ENCODE measurements around the gene TMEM235. TPM values are rescaled to one million over a fixed set of nuclear protein-coding genes. Genes with fewer than 3 reads are reported as not detected.

The TMEM235 gene
- polyA plus RNA-seq, 1 experiment, result not detected

DNA sequence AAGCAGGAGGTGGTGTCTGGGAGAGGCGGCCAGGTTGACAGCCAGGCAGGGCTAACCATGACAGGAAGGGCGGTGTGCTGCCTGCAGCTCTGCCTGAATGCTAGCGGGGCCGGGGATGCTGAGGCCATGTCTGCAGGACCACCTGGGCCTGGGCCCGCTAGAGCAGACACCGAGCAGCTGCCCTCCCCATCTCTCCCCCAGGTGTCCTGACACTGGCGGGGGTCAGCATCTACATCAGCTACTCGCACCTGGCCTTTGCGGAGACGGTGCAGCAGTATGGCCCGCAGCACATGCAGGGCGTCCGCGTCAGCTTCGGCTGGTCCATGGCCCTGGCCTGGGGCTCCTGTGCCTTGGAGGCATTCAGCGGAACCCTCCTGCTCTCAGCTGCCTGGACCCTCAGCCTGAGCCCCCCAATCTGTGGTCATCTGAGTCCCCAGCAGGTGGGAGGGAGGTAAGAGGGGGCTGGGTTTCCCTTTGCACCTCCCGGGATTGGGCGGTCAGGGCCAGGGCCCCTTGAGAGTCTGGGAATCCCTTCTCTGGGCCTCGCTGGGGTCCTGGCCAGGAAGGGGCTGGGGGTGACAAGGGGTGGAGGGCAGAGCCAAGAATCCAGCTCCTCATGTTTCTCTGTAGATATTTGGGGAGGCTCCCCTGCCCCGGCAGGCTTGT lies 7.5 kb downstream of the TMEM235 start:
- CTCF ChIA-PET, result interaction anchor here (1.1 to 3.0 kb wide), 2 partner anchors 12 to 52 kb away, joined by 3 to 17 read pairs; partner anchors contain the start of gene TK1
- Histone ChIP-seq H3K27me3 (ENCODE audit: control insufficient read depth, insufficient read depth, low read length) (peaks cover 6% of the 10 kb centered on the region), H3K27ac (ENCODE audit: low read depth, low read length) (no peak overlapping the region), H3K4me3 (ENCODE audit: low read depth, low read length) (no peak overlapping the region), H3K9me3 (ENCODE audit: control insufficient read depth, insufficient read depth, low read length) (no peaks in the 10 kb centered on the region)
- DNase-seq (ENCODE audit: low read depth, low spot score), result no peak
- POLR2A ChIA-PET, result interaction anchor here (0.5 kb wide), 1 partner anchor 23 kb away, joined by 7 read pairs; no protein-coding TSS in a partner anchor
- TF ChIP-seq, protein P1, sequence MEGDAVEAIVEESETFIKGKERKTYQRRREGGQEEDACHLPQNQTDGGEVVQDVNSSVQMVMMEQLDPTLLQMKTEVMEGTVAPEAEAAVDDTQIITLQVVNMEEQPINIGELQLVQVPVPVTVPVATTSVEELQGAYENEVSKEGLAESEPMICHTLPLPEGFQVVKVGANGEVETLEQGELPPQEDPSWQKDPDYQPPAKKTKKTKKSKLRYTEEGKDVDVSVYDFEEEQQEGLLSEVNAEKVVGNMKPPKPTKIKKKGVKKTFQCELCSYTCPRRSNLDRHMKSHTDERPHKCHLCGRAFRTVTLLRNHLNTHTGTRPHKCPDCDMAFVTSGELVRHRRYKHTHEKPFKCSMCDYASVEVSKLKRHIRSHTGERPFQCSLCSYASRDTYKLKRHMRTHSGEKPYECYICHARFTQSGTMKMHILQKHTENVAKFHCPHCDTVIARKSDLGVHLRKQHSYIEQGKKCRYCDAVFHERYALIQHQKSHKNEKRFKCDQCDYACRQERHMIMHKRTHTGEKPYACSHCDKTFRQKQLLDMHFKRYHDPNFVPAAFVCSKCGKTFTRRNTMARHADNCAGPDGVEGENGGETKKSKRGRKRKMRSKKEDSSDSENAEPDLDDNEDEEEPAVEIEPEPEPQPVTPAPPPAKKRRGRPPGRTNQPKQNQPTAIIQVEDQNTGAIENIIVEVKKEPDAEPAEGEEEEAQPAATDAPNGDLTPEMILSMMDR (IDR thresholded peaks at IDR 0.05; ENCODE audit: low read depth, low read length), result no peak

DNA sequence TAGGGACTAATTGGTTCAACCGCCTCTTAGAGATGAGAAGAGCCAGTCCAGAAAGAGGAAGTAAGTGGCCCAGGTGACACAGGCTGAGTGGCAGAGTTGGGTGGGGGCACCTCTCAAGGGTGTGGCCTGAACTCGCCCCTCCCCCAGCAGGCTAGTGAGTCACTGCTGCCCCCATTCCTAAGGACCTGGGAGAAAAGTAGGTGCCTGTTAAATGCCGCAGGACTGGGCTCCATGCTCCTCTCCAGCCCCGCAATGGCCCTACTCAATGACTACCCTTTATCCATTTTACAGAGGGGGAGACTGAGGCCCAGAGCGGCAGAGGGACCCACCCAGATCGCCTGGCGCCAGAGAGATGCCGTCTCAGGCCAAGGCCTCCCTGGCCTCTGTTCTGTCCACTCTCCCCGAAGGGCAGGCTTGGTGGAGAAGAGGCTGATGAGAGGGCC lies 8.1 kb downstream of the TMEM235 start:
- TF ChIP-seq, protein P1 (IDR thresholded peaks at IDR 0.05; ENCODE audit: low read depth, low read length), result no peak
- CTCF ChIA-PET, result interaction anchor here (3.0 kb wide), 1 partner anchor 11 kb away, joined by 17 read pairs; no protein-coding TSS in a partner anchor
- DNase-seq (ENCODE audit: low read depth, low spot score), result no peak
- Histone ChIP-seq H3K27ac (ENCODE audit: low read depth, low read length) (no peak overlapping the region), H3K4me3 (ENCODE audit: low read depth, low read length) (no peak overlapping the region), H3K27me3 (ENCODE audit: control insufficient read depth, insufficient read depth, low read length) (peaks cover 6% of the 10 kb centered on the region), H3K9me3 (ENCODE audit: control insufficient read depth, insufficient read depth, low read length) (no peaks in the 10 kb centered on the region)
- POLR2A ChIA-PET, result interaction anchor here (0.5 kb wide), 1 partner anchor 24 kb away, joined by 7 read pairs; no protein-coding TSS in a partner anchor

DNA sequence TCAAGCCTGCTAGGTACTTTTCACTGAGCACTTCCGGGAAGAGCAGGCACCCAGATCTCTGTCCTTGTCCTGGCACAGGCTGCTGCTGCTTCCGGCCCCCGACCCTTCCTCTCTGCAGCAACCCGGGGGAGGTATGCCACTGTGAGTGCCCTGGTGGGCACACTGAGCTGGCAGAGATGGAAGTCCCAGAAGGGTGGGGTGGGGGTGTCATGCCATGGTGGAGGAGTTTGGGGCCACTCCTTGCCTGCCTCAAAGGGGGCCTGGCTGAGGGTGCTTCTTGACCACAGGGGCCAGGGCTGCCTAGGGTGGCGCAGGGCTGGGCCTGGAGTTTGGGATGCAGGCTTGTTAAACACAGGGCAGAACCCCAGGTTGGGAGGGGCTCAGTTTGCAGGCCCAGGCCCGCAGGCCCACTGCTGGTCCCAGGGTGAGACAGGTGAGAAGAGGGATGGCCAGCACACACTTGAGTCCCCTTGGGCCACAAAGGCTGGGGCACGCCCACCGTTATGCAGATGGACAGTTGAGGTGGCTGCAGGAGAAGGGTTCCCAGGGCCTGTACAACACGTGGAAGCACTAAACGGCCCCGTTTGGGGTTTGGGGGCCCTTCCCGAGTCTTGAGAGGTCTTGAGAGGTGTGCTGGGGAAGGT lies 8.7 kb downstream of the TMEM235 start:
- Histone ChIP-seq H3K9me3 (ENCODE audit: control insufficient read depth, insufficient read depth, low read length) (no peaks in the 10 kb centered on the region), H3K27ac (ENCODE audit: low read depth, low read length) (no peak overlapping the region), H3K27me3 (ENCODE audit: control insufficient read depth, insufficient read depth, low read length) (peaks cover 6% of the 10 kb centered on the region), H3K4me3 (ENCODE audit: low read depth, low read length) (no peak overlapping the region)
- ChIA-PET CTCF (interaction anchor here (1.0 to 3.0 kb wide), 3 partner anchors 9 to 11 kb away, joined by 5 to 17 read pairs (median 12); no protein-coding TSS in a partner anchor), POLR2A (no interaction called here)
- DNase-seq (ENCODE audit: low read depth, low spot score), result no peak
- TF ChIP-seq, protein P1 (IDR thresholded peaks at IDR 0.05; ENCODE audit: low read depth, low read length), result no peak

DNA sequence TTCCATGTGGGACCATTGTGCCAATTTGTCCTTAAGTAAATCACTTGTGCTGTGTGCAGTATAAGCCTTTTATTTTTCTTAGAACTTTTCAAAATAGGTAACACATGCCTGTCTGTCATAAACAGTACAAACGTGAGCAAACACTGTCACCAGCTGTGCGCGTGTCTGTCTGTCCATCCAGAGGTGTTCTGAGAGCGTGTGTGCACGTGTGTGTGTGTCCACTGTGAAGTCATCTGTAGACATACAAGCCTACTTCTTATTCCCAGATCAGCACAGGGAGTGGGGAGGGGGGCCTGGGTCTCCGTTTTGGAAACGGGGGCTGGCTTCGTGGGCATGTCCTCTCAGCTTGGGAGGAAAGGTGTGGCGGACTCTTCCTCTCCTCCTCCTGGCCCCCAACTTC lies 9.4 kb downstream of the TMEM235 start:
- TF ChIP-seq, protein P1 (IDR thresholded peaks at IDR 0.05; ENCODE audit: low read depth, low read length), result no peak
- CTCF ChIA-PET, result interaction anchor here (1.0 to 2.0 kb wide), 2 partner anchors 9 to 11 kb away, joined by 5 to 12 read pairs; no protein-coding TSS in a partner anchor
- POLR2A ChIA-PET, result no interaction called here
- DNase-seq (ENCODE audit: low read depth, low spot score), result no peak
- no peak overlapping the region for H3K27ac ChIP-seq (ENCODE audit: low read depth, low read length)
- H3K9me3 ChIP-seq (ENCODE audit: control insufficient read depth, insufficient read depth, low read length), result no peaks in the 10 kb centered on the region
- peaks cover 6% of the 10 kb centered on the region for H3K27me3 ChIP-seq (ENCODE audit: control insufficient read depth, insufficient read depth, low read length)
- no peak overlapping the region for H3K4me3 ChIP-seq (ENCODE audit: low read depth, low read length)

Measured in AG04450 (cell line).